ENCODE data around the gene SYS1.
"Not testable (repeated sequence)": the region's sequence is repeated elsewhere in the genome, so short reads cannot be mapped to it uniquely, and the experiment has no call there.

Gene SYS1

DNA sequence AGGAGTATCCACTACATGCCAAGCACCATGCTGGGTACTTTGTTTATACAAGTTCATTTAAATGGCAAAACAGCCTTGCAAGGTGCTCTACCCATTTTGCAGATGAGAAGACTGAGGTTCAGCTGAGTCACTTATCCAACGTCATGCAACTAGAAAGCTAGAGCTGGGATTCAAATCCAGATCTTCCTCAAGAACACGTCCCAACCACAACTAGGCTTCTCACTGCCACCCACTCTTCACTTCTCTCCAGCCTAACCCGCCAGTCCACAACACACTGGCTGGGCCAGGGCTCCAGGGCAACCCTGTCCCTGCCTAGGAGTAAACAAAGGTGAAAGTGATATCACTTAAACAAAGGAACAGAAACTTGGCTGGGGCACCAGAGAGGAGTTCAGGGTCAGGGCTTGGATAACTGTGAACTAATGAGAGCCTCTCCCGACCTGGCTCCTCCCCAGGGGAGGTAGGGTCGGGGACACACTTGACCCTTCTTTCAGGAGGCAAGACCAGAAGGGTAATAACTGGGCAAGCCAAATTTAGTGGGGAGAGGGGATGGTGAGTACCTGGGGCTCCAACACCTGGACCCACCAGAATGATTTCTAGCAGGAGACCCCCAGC is 22.6 kb upstream of the SYS1 start:
- DNase-seq (ENCODE audit: low read depth): no peak

DNA sequence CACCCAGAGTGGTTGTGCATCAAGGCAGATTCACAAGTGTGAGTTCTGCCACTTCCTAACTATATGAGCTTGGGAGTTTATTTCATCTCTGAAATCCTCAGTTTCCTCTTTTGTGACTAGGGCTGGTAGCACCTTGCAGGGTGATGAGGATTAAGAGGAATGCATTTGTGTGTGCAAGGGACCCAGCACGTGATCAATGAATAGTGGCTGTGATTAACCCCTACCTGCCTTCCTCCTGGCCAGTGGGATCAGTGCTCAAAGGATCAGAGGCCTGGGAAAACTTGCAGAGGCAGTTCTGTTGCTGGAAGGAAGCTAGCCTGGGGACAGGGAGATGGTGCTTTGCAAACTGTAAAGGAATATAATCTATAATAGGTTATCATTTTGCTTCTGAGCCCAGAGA is 22.0 kb upstream of the SYS1 start:
- DNase-seq (ENCODE audit: low read depth): no peak

DNA sequence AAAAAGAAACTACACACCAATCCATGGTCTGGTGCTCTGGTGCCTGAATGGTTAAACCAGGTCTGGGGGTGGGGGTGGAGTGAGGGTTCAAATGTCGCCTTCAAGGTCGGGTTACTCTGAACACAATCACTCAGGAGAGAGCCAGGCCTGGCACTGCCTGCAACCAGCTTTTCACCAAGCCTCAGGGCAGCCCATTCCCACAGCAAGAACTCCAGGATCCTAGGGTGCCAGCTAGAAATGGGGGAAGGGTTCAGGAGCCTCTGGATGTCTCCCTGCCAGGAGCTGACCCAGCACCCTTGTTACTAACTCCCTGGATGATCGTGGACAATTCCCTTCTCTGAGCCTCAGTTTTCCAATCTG is 21.4 kb upstream of the SYS1 start:
- no peak for DNase-seq (ENCODE audit: low read depth)

DNA sequence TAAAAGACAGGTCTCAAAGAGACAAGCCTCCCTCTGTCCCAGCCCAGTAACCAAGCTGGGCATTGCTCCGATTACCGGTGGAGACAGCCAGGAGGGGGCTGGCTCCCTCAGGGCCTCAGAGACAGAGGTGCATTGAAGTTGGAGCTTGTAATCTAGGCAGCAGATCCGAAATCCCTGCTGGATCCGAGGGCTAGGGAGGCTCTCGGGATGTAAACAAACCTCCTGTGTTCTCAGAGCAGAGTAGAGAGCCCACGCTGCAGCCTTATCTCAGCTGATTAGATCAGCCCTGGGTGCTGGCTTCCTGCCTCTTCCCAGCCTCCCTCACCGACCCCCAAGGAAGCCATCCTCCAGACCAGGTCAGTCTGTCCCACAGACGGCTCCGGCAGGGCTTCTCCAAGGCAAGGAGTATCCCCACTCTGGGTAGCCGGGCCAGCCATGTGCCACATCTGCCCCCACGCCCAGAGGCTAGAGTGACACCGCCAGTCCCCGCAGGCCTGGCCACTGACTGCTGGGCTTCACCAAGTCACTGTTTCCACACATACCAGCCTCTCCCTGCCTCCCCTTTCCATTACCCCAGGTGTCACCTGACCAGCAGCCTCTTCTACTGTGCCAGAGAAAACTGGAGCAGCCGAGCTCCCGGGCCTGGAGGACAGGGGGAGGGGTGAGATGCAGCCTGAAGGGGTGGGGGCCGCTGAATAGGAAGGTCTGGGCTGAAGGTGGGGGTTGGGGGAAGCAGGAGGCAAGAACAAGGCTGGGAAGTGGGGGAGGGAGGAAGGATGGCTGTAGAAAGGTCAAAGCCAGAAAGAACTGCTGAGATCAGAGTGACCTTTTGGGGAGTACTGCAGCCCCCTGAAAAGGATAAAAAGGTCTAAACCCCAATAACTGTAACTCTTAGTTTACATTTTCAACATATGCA is 20.8 kb upstream of the SYS1 start:
- DNase-seq (ENCODE audit: low read depth): no peak

DNA sequence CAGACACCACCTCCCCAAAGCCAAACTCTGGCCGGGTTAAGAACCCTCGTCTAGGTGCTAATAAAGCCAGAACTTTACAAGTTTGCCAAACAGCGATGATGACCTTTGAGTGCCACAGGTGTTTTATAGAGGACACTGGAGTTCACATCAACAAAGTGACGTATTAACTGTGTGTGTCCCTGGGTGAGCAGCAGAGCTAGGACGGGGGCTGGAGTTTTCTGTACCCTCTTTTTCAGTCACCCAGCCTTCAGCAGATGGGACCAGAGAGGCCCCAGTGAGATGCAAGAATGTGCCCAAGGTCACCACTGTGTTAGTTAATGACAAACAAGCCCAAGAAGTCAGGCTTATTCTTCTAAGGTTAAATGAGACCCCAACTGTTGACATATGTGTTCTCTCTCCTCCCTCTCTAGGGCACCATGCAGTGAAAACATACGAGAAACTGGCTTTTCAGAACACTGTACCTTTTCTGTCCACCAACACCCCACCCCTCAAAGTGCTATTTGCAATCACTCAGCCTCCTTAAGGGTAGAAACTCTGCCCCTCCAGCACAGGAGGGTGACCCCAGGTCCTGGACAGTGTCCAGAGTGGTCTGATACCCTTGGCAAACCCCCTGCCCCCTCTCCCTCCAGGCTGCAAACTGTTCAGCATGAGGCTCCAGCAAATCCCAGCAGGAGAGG is 20.0 kb upstream of the SYS1 start:
- DNase-seq (ENCODE audit: low read depth): no peak

DNA sequence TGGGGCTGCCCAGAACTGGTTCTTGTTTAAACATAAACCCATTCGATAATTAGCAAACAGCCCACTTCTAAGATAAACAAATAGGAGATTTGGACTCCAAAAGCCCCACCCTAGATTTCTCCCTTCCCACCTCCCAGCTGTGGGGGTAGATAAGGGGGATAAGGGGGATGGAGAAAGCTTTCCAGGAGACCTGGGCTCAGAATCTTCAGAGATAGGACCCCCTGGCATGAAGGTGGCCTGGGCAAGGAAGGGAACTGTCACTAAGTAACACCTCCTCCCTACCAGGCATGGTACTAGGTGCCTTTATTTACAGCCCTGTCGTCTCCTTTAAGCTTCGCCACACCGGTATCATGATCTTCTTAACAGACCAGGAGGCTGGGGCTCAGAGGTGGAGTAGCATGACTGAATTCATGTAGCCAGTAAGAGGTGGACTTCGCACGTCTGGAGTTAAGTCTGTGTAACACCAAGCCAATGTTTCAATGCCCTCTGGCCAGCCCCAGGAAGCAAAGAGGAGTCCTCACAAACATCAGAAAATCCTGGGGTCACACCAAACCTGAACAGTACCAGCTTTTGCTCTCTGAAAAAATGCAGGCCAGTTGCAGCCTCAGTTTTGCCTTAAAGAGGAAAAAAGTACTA is 19.3 kb upstream of the SYS1 start:
- no peak for DNase-seq (ENCODE audit: low read depth)

DNA sequence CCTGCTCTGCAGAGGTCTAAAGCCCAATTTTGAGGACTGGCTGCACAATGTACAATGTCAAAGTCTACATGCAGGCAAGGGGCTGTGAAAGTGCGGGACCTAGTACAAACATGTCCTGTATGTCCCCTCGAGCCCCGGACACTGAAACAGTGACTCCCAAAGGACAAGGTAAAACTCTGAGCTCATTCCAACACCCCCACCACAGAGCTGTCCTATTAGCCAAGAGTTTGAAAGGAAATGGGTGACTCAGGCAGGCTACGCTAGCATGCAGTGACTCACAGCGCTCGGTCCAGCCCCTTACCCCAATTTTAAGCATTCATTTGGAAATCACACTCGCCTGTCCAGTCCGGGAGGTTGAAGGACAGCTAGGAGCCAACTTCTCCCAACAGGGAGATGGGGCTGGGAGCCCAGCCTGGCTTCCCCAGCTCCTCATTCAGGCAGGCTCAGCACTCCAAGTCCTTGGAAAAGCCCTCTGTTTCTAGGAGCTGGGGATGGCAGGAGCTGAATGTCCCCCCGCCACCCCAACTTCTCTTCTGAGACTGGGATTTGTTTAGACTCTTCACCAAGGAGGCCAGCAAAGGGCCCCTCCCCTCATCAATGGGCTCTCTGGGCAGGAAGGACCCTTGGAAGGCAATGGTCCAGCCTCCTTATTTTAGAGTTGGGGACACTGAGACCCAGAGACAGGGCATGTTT is 18.6 kb upstream of the SYS1 start:
- no peak for DNase-seq (ENCODE audit: low read depth)

DNA sequence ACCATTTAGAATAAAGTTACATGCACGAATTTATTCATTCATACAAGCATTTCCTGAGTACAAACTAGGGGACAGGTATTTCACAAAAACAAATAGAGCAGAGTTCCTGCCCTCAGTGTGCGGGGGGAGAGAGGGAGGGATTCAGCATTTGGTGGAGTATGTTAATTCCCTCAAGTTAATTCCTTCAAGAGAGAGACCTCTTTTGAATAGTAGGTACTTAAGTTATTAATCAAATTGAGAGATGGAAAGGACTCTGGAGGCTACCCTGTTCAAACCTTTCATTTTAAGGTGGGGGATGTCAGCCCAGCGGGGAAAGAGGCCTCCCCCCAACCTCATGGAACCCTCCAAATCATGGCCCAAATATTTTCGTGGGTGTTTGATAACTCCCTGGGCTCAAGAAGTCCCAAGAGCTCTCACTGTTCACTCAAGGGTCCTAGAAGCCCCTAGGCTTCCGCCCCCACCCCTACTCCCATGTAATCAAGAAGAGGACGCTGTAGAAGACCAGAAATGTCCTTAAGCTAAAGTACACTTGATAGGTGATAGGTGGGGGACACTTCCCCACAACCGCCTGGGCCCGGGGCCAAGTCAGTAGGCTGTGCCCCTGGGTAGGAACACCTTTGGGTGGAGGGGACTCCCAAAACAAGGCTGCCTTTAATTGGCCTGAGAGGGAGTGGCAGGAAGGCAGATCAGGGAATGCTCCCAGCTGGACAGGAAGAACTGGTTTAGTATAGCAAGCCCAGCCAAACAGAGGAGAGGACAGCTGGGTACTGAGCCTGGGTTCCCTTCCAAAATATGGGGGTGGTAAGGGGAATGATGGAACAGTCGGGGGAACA is 17.6 kb upstream of the SYS1 start:
- no peak for DNase-seq (ENCODE audit: low read depth)

DNA sequence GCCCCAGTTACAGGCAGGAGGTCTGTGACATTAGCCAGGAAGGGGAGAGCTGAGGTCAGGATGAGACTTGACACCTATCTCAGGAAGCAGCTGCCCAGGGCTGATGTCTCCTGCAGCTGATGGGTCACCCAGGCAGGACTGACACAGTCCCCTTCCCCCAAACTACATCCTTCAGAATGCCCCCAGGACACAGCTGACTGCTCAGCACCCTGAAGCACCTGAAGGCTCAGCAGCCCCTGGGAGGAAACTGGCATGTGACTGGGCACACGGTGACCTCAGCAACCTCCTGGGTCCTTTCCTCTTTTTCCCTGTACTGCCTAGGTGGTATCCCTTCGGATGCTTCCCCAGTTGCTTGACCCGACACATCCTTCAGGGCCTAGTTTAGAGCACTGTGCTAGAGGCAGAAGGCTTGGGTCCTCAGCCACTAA is 16.7 kb upstream of the SYS1 start:
- DNase-seq (ENCODE audit: low read depth): no peak

DNA sequence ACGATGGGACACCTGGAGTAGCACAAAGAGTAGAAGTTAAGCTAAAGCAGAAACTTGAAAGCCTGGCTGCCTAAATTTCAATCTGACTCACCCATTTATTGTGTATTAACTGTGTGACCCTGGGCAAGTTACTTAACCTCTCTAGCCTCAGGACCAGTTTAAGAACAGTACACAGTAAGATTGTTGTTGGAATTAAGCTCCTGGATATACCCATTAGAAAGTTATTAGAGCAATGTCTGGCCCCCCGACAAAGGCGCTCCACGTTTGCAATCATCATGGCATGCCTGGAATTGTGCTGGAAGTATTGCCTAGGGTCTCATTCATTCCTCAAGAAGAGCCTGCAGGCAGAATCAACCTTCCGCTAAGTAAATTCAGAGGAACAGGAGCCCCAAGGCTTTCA is 16.1 kb upstream of the SYS1 start:
- no peak for DNase-seq (ENCODE audit: low read depth)

DNA sequence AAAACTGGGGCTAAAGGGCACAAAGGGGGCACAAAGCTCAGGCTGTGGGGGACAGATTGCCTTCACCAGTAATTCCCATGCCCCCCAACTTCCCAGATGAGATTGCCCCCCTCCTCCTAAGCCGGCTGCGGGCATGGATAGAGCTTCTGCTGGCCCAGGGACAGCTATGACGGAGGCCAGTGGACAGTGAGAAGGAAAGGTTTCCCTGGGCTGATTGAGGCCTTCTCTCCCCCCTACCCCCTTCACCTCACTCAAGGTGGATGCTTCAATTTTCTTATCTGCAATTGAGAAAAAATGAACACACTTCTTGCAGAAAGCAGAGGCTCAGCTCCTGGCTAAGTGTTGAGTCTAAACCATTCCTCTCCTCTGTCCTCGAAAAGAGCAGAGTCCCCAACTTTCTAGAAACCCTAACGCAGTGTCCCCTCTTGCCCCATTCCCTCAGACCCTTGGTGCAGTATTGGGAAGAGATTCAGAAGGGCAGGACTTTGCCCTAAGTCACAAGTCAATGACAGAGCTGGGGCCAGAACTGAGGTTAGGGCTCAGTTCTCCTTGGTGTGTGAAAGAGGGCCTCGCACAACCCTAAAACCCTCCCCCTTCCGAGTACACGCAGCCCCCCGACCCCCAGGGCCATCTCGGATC is 15.5 kb upstream of the SYS1 start:
- no peak for DNase-seq (ENCODE audit: low read depth)

DNA sequence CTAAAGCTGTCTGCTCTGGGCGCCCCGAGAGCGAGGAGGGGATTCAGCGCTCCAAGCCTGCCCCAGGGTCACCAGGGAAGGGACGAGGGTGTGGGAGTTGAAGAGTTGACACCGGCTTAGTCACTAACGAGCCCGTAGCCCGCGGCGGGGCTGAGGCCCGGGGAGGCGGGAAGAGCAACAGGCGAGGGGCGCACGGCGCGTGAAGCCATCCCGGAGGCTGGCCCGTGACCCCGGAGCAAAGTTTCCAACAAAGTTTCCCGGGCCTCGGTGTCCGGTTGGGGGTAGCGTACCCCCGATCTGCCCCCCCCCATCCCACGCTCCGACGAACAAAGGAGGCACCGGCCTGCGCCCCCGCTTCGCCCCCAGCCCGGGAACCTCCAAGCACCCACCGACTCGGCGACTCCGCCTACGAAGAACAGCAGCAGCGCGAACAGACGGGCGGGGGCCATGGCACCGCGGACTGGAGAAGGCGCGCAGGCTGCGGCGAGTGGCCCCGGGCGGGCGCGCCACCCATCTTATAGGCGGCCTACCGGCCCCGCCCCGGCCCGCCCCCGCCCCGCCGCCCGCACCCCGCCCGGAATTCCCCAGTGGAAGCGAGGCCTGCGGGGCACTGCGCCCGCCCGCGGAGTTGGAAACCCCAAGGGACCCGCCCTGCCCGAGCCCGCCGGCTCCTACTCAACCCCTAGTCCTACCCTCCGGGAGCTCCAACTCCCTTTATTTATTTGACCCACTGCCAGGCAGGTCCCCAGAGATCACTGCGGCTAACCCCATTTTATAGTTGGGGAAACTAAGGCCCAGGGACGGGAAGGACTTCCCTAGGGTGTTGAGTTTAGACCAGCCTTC is 14.8 kb upstream of the SYS1 start, which contains the start of gene SDC4:
Gene SDC4, minus strand, starts transcription at position 489 of the 843 bp plus-strand sequence. Its CDS starts 40 bp downstream, at position 449.
- DNase-seq (ENCODE audit: low read depth): peak; percentile 44

DNA sequence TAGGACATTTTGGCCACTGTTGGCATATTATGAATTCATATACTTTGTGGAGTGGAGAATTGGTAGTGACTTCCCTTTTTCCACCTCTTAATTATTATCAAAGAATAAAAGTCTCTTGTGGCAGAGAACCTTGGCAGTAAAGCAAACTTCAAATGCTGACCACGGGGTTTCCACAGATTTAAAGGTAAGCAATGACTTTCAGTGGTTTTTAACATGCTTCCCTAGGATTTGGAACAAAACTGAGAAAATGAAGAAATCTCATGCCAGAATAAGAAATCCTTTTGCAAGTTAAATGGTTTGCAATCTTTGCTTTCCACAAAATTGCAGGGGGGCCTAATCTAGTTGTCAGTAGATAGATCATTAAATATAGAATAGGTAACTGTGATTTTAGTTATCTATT is 12.7 kb upstream of the SYS1 start:
- DNase-seq (ENCODE audit: low read depth): no peak

DNA sequence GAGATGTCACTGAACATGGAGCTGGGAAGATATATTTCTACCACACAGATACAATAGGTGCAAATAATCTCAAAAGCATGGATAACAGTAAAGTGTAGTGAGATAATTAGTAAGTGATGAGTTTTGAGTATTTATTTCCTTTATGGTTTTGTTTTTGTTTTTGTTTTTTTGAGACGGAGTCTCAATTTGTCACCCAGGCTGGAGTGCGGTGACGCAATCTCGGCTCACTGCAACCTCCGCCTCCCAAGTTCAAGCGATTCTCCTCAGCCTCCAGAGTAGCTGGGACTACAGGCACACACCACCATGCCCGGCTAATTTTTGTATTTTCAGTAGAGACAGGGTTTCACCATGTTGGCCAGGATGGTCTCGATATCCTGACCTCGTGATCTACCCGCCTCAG is 12.2 kb upstream of the SYS1 start:
- not testable (repeated sequence) for DNase-seq (ENCODE audit: low read depth)

DNA sequence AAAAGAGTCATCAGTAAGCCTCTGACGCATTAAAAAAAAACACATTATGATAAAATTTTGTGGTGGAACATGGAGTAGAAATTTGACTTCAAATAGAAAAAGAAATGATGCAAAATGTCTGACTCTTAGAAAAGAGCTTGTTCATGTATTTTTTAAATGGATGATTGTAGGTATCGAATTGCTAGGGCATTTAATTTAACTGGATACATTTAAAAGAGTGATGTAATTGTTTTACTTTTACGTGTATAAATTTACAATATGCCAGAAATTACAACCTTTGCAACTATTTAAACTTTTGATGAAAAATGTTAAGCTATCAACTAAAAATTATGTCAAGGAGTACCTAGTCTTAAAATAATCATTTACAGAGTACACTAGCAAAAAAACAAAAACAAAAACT is 10.2 kb upstream of the SYS1 start:
- DNase-seq (ENCODE audit: low read depth): no peak

DNA sequence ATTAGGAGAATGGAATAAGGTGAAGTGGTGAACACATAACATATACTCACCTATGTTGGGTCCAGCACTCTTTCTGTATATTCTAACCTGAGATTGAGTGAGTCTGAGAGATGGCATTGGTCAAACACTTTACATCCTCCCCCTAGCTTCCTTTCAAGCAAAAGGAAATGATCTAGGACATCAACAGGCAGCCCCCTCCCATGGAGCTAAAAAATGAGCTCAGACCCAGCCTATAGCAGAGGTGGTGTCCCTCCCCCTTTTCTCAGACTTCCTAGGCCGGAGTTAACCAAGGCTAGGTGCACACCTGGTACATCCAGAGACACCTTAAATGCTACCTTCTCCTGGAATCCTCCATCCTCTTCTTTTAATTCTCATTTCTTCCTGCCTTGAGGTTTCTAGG is 9.2 kb upstream of the SYS1 start:
- DNase-seq (ENCODE audit: low read depth): no peak

DNA sequence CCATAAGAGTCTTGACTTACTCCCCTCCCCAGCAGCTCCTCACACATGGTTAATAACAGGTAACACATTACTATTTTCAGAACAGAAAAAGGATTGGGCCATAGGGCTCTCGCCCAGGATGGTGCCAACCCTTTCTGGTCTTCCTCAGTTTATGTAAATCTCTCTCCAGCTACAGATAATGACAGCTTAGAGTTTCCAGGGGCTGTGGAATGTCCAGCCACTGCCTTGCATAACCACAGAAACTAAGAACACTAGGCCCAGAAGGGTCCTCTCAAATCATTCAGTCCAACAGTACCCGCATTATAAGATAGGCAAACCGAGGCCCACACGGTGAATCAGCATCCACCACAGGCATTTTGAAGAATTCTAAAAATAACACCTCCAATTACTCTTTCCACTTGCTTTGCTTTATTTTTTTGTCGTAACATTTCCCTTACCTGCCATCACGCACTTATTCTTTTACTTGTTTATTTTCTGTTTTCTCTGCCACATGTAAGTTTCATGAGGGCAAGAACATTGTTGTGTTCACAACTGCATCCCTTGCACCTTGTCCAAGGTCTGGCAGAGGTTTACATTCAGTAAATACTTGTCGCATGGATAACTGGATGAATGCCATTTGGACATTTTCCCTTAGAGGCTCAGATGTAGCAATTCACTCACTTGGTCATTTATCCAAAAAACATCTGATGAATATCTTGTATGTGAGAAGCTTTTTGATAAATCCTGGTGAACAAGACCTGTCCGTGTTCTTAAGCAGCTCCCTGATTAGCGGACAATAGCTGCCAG is 8.3 kb upstream of the SYS1 start:
- DNase-seq (ENCODE audit: low read depth): no peak

DNA sequence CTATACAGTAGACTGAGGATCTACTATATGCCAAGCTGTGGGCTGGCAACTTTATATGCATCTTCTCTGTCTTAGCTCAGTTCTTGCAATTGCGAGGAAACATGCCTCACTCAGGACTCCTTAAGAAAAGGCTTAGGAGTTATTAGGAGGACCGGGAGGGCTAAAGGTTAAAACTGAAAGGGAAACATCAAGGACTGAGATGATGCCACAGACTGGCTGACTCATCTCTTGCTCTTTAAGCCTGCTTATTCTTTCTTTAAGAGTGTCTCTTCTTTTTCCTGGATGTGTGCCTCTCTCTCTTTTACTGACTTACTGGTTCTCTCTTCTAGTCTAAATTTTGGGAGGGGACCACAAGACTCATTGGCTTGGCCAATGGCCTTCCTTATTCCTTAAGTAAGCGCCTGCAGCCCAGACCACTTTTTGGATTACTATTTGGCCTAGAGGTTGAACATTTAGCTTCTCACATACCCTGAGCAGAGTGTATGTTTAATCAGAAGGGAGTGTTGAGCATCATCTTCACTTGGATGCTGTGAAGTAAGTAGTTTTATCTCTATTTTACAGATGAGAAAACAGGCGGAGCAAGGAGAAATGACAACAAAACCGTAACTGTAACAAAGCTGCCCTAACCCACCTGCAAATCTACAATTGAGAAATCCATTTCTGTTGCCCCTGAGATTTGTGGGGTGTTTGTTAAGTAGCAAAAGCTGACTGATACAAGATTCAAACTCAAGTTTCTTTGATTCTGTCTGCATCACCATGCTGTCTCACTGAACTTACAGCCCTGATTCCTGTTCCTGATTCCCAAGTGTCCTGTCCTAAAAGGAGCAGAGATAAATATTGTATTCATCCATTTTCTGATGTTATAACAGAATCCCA is 7.5 kb upstream of the SYS1 start:
- DNase-seq (ENCODE audit: low read depth): no peak
